Fibroblast of skin of right quadriceps (primary cell): ENCODE results near the gene SLC25A23.
"Not testable (repeated sequence)": the region's sequence is repeated elsewhere in the genome, so short reads cannot be mapped to it uniquely, and the experiment has no call there.

Experiments used
- DNase-seq: peaks from one replicate; pipeline ENCODE4 v3.0.0-alpha.2; 2013

Gene SLC25A23

DNA sequence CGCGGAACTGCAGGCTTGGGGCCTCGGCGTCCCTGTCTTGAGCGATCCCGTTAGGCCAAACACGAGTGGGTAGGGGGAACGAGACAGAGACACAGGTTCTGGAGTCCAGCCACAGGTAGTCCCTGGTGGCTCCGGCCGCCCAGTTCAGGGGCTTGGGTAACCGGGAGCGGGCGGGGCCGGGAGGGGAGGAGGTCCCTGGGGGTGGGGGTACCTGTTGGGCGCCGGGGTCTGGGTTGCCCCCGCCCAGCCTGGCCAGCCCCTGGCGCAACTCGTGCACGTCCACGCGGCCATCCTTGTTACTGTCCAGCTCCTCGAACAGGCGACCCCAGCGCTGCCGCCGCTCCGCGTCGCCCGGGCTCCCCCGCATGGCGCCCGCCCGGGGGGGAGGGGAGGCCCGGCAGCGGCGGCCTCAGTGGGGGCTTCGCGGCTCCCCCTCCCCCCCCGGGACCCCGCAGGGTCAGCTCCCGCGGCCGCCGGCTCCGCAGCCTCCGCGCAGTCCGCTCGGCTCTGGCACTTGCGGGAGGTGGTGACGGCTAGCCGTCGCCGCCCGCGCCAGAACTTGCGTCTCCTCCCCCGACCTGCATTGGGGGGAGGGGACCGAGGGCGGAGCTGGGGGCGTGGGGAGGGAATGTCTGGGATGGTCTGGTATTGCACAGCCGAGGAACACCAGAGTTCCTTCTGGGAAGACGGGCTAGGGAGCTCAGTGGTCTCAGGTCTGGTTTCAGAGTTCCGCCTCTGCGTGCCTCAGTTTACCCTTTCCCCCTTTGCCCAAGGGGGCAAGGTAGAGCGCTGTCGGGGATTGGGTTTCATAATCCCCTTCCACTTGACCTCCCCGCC is at the start of gene SLC25A23:
TSS of gene SLC25A23 (minus strand) at position 531 of the 837 bp plus-strand sequence. CDS start at position 367, 164 bp downstream.
- DNase-seq = peak; percentile 77

- not testable (repeated sequence) for DNase-seq
Observed at GRCh38 chr19:6508028-6508771, 48.6 kb upstream of the SLC25A23 start.

DNA sequence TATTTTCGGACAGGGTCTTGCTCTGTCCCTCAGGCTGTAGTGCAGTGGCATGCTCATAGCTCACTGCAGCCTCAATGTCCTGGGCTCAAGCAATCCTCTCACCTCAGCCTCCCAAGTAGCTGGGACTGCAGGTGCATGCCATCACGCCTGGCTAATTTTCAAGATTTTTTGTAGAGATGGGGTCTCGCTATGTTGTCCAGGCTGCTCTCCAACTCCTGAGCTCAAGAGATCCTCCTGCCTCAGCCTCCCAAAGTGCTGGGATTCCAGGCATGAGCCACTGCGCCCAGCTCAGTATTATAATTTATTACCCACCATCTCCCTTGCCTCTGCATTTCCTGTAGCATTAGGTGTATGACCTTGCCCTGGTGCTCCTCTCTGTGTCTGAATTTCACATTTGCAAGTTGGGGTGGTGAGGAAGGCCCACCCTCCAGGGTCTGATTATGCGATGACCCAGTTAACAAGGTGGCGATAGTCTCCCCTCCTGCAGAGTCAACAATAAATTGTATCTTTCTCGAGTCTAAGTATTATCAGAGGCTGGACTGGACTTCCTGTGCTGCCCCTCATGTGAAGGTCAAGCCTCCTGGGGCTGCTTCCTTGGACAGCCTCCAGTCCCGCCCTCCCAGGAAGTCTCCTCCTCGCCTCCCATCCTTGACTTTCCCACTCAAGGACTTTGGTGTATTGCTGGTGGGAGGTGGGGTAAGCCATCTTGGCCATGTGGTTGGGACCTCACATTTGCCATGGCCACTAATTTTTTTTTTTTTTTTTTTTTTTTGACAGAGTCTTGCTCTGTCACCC is 44.0 kb upstream of the SLC25A23 start:
- DNase-seq = no peak

- no peak for DNase-seq
Observed at GRCh38 chr19:6501740-6502648, 42.4 kb upstream of the SLC25A23 start, which contains the start of gene TUBB4A. TUBB4A (minus strand) TSS chr19:6502309; CDS start chr19:6502212, 97 bp downstream.

DNA sequence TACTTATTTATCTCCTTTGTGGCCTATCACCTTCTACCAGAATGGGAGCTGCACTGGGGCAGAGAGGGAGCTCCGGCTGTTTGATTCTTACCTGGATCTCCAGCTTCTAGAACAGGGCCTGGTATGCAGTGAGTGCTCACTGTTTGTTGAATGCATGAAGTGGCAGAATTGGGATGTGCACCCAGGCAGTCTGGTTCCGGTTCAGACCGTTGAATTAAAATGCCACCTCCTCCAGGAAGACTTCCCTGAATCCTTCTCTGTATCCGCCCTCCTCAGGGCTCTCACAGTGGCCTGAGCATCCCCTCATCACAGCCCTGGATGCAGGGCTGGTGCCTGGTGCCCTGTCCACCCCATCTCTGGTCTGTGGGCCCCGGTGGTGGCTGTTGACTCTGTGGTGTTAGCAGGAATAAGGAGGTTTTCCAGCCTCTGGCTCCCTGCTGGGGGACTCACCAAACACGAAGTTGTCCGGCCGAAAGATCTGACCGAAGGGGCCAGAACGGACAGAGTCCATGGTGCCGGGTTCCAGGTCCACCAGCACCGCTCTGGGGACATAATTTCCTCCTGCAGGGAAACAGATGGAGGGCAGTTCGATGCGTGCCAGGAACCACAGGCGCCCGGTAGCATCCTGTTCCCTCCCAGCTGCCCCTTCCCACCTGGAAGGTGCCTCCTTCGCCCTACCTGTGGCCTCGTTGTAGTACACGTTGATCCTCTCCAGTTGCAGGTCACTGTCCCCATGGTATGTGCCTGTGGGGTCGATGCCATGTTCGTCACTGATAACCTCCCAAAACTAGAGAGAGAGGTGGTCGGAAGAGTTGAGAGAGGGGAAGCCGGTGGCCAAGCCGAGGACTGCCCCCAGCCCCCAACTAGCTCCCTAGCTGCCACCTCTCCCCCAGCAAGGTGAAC is 41.5 kb upstream of the SLC25A23 start:
- no peak for DNase-seq

DNA sequence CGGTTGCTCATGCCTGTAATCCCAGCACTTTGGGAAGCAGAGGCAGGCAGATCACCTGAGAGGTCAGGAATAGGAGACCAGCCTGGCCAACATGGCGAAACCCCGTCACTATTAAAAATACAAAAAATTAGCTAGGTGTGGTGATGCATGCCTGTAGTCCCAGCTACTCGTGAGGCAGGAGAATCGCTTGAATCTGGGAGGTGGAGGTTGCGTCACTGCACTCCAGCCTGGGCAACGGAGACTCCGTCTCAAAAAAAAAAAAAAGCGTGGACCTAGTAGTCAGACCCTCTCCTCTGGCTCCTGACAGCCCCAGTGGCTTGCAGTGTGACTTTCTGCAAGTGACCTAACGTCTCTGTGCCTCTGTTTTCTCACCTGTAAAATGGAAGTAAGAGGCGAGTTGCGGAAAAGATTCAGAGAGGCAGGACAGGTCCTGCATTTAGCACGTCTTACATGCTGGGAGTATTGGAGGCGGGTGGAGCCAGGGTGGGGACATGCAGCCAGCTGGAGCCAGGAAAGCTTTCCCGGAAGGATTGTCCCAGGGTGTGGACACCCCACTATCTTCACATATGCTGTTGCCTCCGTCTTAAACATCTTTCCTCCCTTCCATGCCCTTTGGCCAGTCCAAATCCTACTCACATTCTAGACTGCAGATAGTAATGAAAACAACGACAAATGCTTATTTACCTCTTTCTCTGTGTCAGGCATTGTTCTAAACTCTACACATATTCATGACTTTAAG is 39.6 kb upstream of the SLC25A23 start:
- no peak for DNase-seq

- DNase-seq = no peak
Observed at GRCh38 chr19:6498294-6499036, 38.9 kb upstream of the SLC25A23 start.

DNA sequence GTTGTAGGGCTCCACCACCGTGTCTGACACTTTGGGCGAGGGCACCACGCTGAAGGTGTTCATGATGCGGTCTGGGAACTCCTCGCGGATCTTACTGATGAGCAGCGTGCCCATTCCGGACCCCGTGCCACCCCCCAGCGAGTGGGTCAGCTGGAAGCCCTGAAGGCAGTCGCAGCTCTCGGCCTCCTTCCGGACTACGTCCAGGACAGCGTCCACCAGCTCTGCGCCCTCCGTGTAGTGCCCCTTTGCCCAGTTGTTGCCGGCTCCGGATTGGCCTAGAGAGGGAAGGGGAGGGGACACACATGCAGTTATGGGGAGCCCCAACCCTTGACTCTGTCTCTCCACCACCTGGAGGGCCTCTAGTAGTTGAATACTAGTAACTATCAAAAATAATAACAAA is 36.4 kb upstream of the SLC25A23 start:
- no peak for DNase-seq

GRCh38 chr19:6494438-6495036 is 34.9 kb upstream of the SLC25A23 start:
- DNase-seq = no peak

- no peak for DNase-seq
Observed at GRCh38 chr19:6491802-6492592, 32.4 kb upstream of the SLC25A23 start.

- no peak for DNase-seq
Observed at GRCh38 chr19:6490134-6490533, 30.5 kb upstream of the SLC25A23 start.

GRCh38 chr19:6489278-6490061 is 29.9 kb upstream of the SLC25A23 start:
- DNase-seq = no peak

DNA sequence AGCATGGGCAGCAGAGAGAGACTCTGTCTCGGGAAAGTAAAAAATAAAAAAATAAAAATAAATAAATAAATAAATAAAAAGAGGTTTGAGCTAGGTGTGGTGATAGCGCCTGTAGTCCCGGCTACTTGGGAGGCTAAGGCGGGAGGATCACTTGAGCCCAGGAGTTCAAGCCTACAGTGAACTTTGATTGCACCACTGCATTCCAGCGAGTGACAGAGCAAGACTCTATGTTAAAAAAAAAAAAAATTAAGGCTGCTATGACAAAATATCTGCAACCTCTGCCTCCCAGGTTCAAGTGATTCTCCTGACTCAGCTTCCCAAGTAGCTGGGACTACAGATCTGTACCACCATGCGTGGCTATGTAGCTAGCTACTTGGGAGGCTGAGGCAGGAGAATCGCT is 25.2 kb upstream of the SLC25A23 start:
- DNase-seq = no peak

DNA sequence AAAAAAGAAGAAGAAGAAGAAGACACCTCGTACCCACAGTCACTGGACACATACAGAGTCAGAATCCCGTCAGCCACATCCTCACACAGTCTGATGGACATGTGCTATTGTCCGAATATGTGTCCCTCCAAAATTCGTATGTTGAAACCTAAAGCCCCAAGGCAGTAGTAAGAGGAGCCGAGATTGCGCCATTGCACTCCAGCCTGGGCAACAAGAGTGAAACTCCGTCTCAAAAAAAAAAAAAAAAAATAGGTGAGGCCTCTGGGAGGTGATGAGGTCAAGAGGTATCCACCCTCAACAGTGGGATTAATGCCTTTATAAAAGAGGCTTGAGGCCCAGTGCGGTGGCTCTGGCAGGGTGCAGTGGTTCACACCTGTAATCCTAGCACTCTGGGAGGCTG is 24.6 kb upstream of the SLC25A23 start:
- DNase-seq = no peak

DNA sequence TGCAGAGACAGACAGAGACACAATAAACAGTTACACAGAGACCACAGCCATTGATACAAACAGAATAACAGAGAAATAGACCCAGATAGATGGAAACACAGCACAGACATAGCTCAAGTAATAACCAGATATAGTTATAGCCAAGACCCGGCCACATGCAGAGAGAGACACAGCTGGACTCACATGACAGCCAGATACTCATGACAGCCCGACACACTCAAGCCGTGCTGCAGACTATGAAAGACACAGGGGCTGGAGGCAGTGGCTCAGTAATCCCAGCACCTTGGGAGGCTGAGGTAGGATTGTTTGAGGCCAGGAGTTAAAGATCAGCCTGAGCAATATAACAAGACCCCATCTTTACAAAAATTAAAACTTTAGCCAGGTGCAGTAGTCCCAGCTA is 23.6 kb upstream of the SLC25A23 start:
- no peak for DNase-seq

GRCh38 chr19:6482343-6482686 is 22.7 kb upstream of the SLC25A23 start:
- no peak for DNase-seq

GRCh38 chr19:6481541-6482342 is 22.1 kb upstream of the SLC25A23 start, which contains the start of gene DENND1C:
DENND1C (minus strand) TSS chr19:6481787; CDS start chr19:6481695, 92 bp downstream.
- no peak for DNase-seq
